ENCODE data around the gene FGF22. TPM values are rescaled to one million over a fixed set of nuclear protein-coding genes. Genes with fewer than 3 reads are reported as not detected.
"Not testable (repeated sequence)": the region's sequence is repeated elsewhere in the genome, so short reads cannot be mapped to it uniquely, and the experiment has no call there.

Gene FGF22
- total and polyA plus RNA-seq, 2 of the 13 experiments (the other 11 are each of a cell fraction or from before 2014, with no cell fraction given) = 0.24 TPM; not detected in 1

GRCh38 chr19:620166-620862 lies 19.4 kb upstream of the FGF22 start:
- ChIA-PET CTCF (ENCODE audit: low intra/inter-chr PET ratio, low total read pairs) (no interaction called here), POLR2A (interaction anchor here (0.6 kb wide), 1 partner anchor 64 kb away, joined by 3 read pairs; no protein-coding TSS in a partner anchor)
- no peaks in the 10 kb centered on the region for H3K79me2 ChIP-seq (ENCODE audit: insufficient read depth, low read length)
- TF ChIP-seq RBM22 (optimal IDR thresholded peaks at IDR 0.05; ENCODE audit: low read length) = no peak
- no peak overlapping the region for H3K27ac ChIP-seq (ENCODE audit: extremely low read length, insufficient read depth, low read length)
- H3K4me3 ChIP-seq (replicated peaks in 1 of 3; ENCODE audit: insufficient read depth in 1 of 3, low read depth in 2 of 3, low read length in 3 of 3) = no peak overlapping the region
- in situ Hi-C loops (cut with HindIII; ENCODE audit: extremely low pct_ligation_motif_present, low pct_unique_long_range_greater_than_20kb) = no loop called here
- DNase-seq (ENCODE audit: low spot score) (no peak), ATAC-seq (no peak), FAIRE-seq (no peak)
- H4K20me1 ChIP-seq (ENCODE audit: insufficient read depth, low read length) = no peaks in the 10 kb centered on the region
- no peak overlapping the region for H3K9ac ChIP-seq (ENCODE audit: insufficient read depth, low read depth, low read length)
- H3K36me3 ChIP-seq (replicated peaks in 1 of 2; ENCODE audit: control insufficient read depth in 1 of 2, insufficient read depth in 2 of 2, low read length in 2 of 2) = peaks cover 10 to 33% of the 10 kb centered on the region in 2 experiments
- no TSS peak for BruUV-seq (replicated peaks)
- no peaks in the 10 kb centered on the region for H3K9me3 ChIP-seq (ENCODE audit: low read length)
- H3K4me2 ChIP-seq (ENCODE audit: low read depth, low read length) = no peak overlapping the region
- H2AFZ ChIP-seq (ENCODE audit: low read length) = no peak overlapping the region
- whole genome bisulfite sequencing (ENCODE audit: low lambda C conversion rate) = 97% methylated on average over 48 of the region's 51 CpGs
- intact Hi-C loops (cut with micrococcal nuclease; ENCODE audit: unreplicated experiment) = no loop called here
- H3K27me3 ChIP-seq (ENCODE audit: control insufficient read depth in 1 of 2, insufficient read depth in 2 of 2, low read length in 2 of 2) = no peaks in the 10 kb centered on the region
- no peaks in the 10 kb centered on the region for H3K4me1 ChIP-seq (ENCODE audit: insufficient read depth, low read length)

DNA sequence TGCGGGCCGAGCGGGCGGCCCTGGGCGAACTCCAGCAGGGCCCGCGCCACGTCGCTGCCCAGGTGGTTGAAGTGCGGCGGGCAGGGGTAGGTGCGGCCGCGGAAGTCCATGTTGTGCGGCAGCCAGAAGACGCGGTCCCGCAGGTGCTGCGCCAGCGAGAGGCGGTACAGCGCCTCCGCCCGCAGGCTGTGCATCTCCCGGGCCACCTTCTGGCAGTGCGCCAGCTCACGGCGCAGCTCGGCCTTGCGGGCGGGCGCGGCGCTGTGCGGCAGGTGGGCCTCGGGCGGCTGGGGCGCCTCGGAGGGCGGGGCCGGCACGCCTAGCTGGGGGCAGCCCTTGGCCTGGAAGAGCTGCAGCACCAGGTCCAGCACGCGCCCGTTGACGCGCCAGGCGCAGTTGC lies 18.5 kb upstream of the FGF22 start:
- H3K79me2 ChIP-seq (ENCODE audit: insufficient read depth, low read length); H3K9me3 ChIP-seq (ENCODE audit: low read length); H3K27me3 ChIP-seq (ENCODE audit: control insufficient read depth in 1 of 2, insufficient read depth in 2 of 2, low read length in 2 of 2); POLR2A ChIA-PET; H3K4me1 ChIP-seq (ENCODE audit: insufficient read depth, low read length); DNase-seq (ENCODE audit: low spot score); H2AFZ ChIP-seq (ENCODE audit: low read length); FAIRE-seq; CTCF ChIA-PET (ENCODE audit: low intra/inter-chr PET ratio, low total read pairs); intact Hi-C loops (cut with micrococcal nuclease; ENCODE audit: unreplicated experiment); H3K9ac ChIP-seq (ENCODE audit: insufficient read depth, low read depth, low read length); BruUV-seq (replicated peaks); H4K20me1 ChIP-seq (ENCODE audit: insufficient read depth, low read length); H3K4me3 ChIP-seq (replicated peaks in 1 of 3; ENCODE audit: insufficient read depth in 1 of 3, low read depth in 2 of 3, low read length in 3 of 3); ATAC-seq; H3K4me2 ChIP-seq (ENCODE audit: low read depth, low read length); H3K27ac ChIP-seq (ENCODE audit: extremely low read length, insufficient read depth, low read length); in situ Hi-C loops (cut with HindIII; ENCODE audit: extremely low pct_ligation_motif_present, low pct_unique_long_range_greater_than_20kb): not testable (repeated sequence)
- H3K36me3 ChIP-seq (replicated peaks in 1 of 2; ENCODE audit: control insufficient read depth in 1 of 2, insufficient read depth in 2 of 2, low read length in 2 of 2) = peaks cover 11 to 35% of the 10 kb centered on the region in 2 experiments
- WGBS (ENCODE audit: low lambda C conversion rate) = 98% methylated on average over 23 of the region's 48 CpGs
